A673 (cell line): ENCODE measurements around the gene TPD52L1. TPM values are rescaled to one million over a fixed set of nuclear protein-coding genes. Genes with fewer than 3 reads are reported as not detected.
A peak's percentile ranks its signal among the peaks of the same experiment; 100 is the strongest.

Experiments
- BruUV-seq: library from RNA; stranded (reverse); fragments of 400-500 nt; replicated peaks from 2 replicates; lab custom pipeline; 2021; lab: Mats Ljungman, UMichigan
- CTCF ChIA-PET: fragments of 300-600 bp; sonication (Branson Sonifier 250); formaldehyde crosslinking; loops from one replicate; lab custom pipeline; 2022; ENCODE audit warnings: antibody characterized with exemption; lab: Charles Lee
- POLR2A ChIA-PET: fragments of 300-600 bp; sonication (Branson Sonifier 250); formaldehyde crosslinking; loops from one replicate; lab custom pipeline; 2022; ENCODE audit warnings: antibody characterized with exemption; ENCODE audit not compliant: low non-redundant PET; lab: Charles Lee
- DNase-seq: peaks from one replicate; pipeline ENCODE4 v3.0.0-alpha.2; 2015; ENCODE audit warnings: low spot score
- H3K27ac ChIP-seq: fragments of 200-600 bp; sonication (generic); 2 replicates; pipeline ENCODE4 v1.5.1; 2016; ENCODE audit warnings: mixed run types, low read depth, mild to moderate bottlenecking, mixed read lengths, antibody characterized with exemption, low read length; ENCODE audit not compliant: poor library complexity, severe bottlenecking
- H3K27me3 ChIP-seq: fragments of 200-600 bp; sonication (generic); replicated peaks from 2 replicates; pipeline ENCODE4 v1.6.1; 2017; ENCODE audit warnings: mixed run types, low read depth, mild to moderate bottlenecking, mixed read lengths, antibody characterized with exemption, low read length; ENCODE audit not compliant: insufficient read depth, poor library complexity
- H3K36me3 ChIP-seq: fragments of 200-600 bp; sonication (generic); 2 replicates; pipeline ENCODE4 v1.6.1; 2016; ENCODE audit warnings: mixed run types, mild to moderate bottlenecking, mixed read lengths, antibody characterized with exemption, low read length; ENCODE audit not compliant: insufficient read depth, poor library complexity, severe bottlenecking
- H3K4me1 ChIP-seq: fragments of 200-600 bp; sonication (generic); 2 replicates; pipeline ENCODE4 v1.6.1; 2017; ENCODE audit warnings: mixed run types, mild to moderate bottlenecking, mixed read lengths, antibody characterized with exemption, low read length; ENCODE audit not compliant: insufficient read depth, poor library complexity, severe bottlenecking
- H3K4me3 ChIP-seq: fragments of 200-600 bp; sonication (generic); 2 replicates; pipeline ENCODE4 v1.5.1; 2016; ENCODE audit warnings: low read depth, mixed run types, mild to moderate bottlenecking, mixed read lengths, low read length; ENCODE audit not compliant: poor library complexity, severe bottlenecking
- H3K9me3 ChIP-seq: fragments of 200-600 bp; sonication (generic); 2 replicates; pipeline ENCODE4 v1.6.1; 2016; ENCODE audit warnings: mixed run types, low read depth, mild to moderate bottlenecking, mixed read lengths, antibody characterized with exemption, low read length; ENCODE audit not compliant: poor library complexity, severe bottlenecking
- CTCF ChIP-seq: fragments of 300-800, 200-600 bp; sonication (generic); conservative IDR thresholded peaks from 2 replicates; pipeline ENCODE4 v1.5.1; 2017; ENCODE audit warnings: low read depth, mild to moderate bottlenecking, antibody characterized with exemption, low read length, moderate library complexity, mixed read lengths
- EZH2 ChIP-seq: fragments of 200-600 bp; sonication (generic); IDR thresholded peaks from 2 replicates; pipeline ENCODE4 v1.6.1; 2017; ENCODE audit warnings: borderline replicate concordance, low read depth, mild to moderate bottlenecking, mixed read lengths, antibody characterized with exemption, low read length; ENCODE audit not compliant: poor library complexity, severe bottlenecking
- intact Hi-C: fragments of 100-400 bp; cut with micrococcal nuclease; formaldehyde crosslinking; loops from one replicate; pipeline ENCODE4 v1.10.0; 2022; ENCODE audit not compliant: unreplicated experiment
- total RNA-seq: library from RNA; stranded (reverse); gene quantifications from 2 replicates; pipeline ENCODE4 v1.2.3, GENCODE V29; 2021

Gene TPD52L1
- total RNA-seq, 1 experiment from 2014 or later: 2.0 TPM

- H3K27ac ChIP-seq: peak overlapping the region; percentile 5
- intact Hi-C loops: no loop called here
- ChIA-PET POLR2A (no interaction called here), CTCF (no interaction called here)
- TF ChIP-seq CTCF (no peak), EZH2 (no peak)
- BruUV-seq: no TSS peak
- H3K27me3 ChIP-seq: no peaks in the 10 kb centered on the region
- no peaks in the 10 kb centered on the region for H3K36me3 ChIP-seq
- peaks cover 11% of the 10 kb centered on the region for H3K4me1 ChIP-seq
- no peaks in the 10 kb centered on the region for H3K9me3 ChIP-seq
- no peak overlapping the region for H3K4me3 ChIP-seq
- DNase-seq: peak; percentile 13
Measured at GRCh38 chr6:125170376-125170775, 16.8 kb downstream of the TPD52L1 start.

- peaks cover 11% of the 10 kb centered on the region for H3K4me1 ChIP-seq
- ChIA-PET POLR2A (no interaction called here), CTCF (no interaction called here)
- H3K4me3 ChIP-seq: no peak overlapping the region
- TF ChIP-seq EZH2 (no peak), CTCF (no peak)
- BruUV-seq: no TSS peak
- DNase-seq: no peak
- no peaks in the 10 kb centered on the region for H3K27me3 ChIP-seq
- H3K36me3 ChIP-seq: no peaks in the 10 kb centered on the region
- intact Hi-C loops: no loop called here
- no peaks in the 10 kb centered on the region for H3K9me3 ChIP-seq
- no peak overlapping the region for H3K27ac ChIP-seq
Measured at GRCh38 chr6:125173341-125174095, 19.9 kb downstream of the TPD52L1 start.

GRCh38 chr6:125174626-125175025 lies 21.1 kb downstream of the TPD52L1 start:
- no peak for DNase-seq
- Histone ChIP-seq H3K27me3 (no peaks in the 10 kb centered on the region), H3K27ac (no peak overlapping the region), H3K4me3 (no peak overlapping the region), H3K9me3 (no peaks in the 10 kb centered on the region), H3K4me1 (peaks cover 11% of the 10 kb centered on the region), H3K36me3 (no peaks in the 10 kb centered on the region)
- no TSS peak for BruUV-seq
- ChIA-PET CTCF (no interaction called here), POLR2A (no interaction called here)
- intact Hi-C loops: no loop called here
- no peak for TF ChIP-seq EZH2
- no peak for TF ChIP-seq CTCF
